HUES48 (cell line): ENCODE results near the gene IGSF9B.

Experiments used
- H3K27ac ChIP-seq: one replicate; pipeline ENCODE4 v1.7.0; 2013; ENCODE audit warnings: low read depth, low read length, inconsistent platforms
- H3K27me3 ChIP-seq: 2 replicates; pipeline ENCODE4 v1.6.1; 2013; ENCODE audit warnings: mild to moderate bottlenecking, low read length; ENCODE audit not compliant: control insufficient read depth, insufficient read depth
- H3K36me3 ChIP-seq: 2 replicates; pipeline ENCODE4 v1.6.1; 2013; ENCODE audit warnings: low read length; ENCODE audit not compliant: control insufficient read depth, insufficient read depth
- H3K4me1 ChIP-seq: 2 replicates; pipeline ENCODE4 v1.6.1; 2013; ENCODE audit warnings: mild to moderate bottlenecking, low read length; ENCODE audit not compliant: control insufficient read depth, insufficient read depth
- H3K4me3 ChIP-seq: 2 replicates; pipeline ENCODE4 v1.5.1; 2013; ENCODE audit warnings: mild to moderate bottlenecking, low read depth, low read length
- H3K9ac ChIP-seq: 2 replicates; pipeline ENCODE4 v1.6.1; 2013; ENCODE audit warnings: mild to moderate bottlenecking, low read depth, low read length, moderate library complexity
- H3K9me3 ChIP-seq: 2 replicates; pipeline ENCODE4 v1.6.1; 2013; ENCODE audit warnings: low read length; ENCODE audit not compliant: control insufficient read depth, insufficient read depth

IGSF9B gene

DNA sequence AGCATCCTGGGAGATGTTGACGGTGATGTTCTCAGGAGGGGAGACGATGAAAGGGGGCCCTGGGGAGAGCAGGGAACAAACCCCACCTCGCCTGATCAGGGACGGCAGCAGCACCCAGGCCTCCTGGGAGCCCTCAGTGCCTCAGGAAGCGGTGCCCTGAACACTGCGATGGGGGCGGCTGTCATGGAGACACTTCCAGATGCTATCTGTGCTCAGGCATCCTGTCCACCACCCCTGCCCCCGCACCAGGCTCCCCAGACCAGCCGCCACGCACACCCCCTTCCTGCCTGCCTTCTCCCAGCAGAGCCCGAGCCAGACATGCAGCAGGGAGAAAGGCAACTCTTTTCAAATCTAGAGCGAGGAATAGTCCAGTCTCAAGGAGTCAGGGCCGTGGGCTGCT, 20.6 kb downstream of the IGSF9B start:
- H3K36me3 ChIP-seq = peaks cover 75% of the 10 kb centered on the region
- H3K4me1 ChIP-seq = no peaks in the 10 kb centered on the region
- H3K9me3 ChIP-seq = no peaks in the 10 kb centered on the region
- no peaks in the 10 kb centered on the region for H3K27me3 ChIP-seq
- H3K9ac ChIP-seq = no peak overlapping the region
- no peak overlapping the region for H3K27ac ChIP-seq
- no peak overlapping the region for H3K4me3 ChIP-seq

DNA sequence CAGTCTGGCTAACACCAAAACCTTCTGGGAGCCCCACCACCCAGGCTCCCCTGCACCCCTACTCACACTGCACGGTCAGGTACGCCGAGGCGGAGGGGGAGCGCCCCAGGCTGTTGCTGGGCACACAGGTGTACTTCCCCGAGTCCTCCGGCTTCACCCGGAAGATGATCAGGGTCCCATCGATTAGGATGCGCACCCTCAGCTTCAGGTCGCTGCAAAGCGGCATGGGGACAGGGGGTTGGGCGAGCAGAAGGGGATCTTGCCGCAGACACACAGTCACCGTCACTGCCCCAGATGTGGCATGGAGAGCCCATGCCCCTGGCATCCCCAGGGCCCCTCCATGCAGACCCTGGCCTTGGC, 21.2 kb downstream of the IGSF9B start:
- no peaks in the 10 kb centered on the region for H3K27me3 ChIP-seq
- H3K27ac ChIP-seq = no peak overlapping the region
- no peaks in the 10 kb centered on the region for H3K9me3 ChIP-seq
- peaks cover 72% of the 10 kb centered on the region for H3K36me3 ChIP-seq
- H3K4me1 ChIP-seq = no peaks in the 10 kb centered on the region; the same call in 1 of the 2 replicates
- no peak overlapping the region for H3K9ac ChIP-seq
- H3K4me3 ChIP-seq = no peak overlapping the region

DNA sequence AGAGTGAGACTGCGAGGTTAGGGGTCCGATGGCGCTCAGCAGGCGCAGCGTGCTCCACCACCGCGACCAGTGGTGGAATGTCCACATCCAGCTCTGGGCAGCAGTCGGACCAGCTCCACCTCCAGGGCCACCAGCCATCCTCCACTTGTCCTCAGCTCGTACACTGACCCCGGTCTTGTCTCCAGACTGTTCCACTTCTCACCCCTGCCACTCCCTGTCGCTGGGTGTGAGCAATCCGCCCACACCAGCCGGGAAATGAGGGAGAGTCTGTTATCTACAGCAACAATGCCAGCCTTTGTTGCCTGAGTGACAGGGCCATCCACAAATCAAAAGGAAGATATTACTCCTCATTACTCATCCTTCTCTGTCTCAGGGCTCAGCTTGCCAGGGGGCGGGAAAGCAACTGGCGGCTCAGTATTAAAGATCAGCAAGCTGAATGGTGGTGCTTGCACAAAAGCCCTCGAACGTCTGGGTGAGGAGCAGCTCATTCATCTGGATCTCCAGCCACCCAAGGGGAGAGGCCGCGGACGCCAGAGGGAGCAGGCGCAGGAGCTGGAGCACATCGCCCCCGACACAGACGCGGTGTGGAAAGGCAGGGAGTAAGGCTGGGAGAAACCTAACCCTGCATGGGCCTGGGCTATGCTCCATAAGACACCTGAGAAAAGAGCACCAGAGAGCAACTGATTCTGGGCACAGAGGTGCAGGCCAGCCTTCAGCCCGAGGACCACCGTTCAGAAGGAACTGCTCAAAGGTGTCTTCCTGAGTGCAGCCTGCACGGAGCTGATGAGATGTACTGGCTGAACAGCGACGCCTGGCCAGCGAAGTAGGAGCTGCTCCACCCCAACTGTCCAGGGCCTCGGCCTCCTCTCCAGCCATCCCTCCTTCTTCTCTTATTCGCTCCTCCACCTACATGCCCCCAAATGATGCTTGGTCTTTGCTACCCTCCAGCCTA, 21.9 kb downstream of the IGSF9B start:
- H3K9me3 ChIP-seq = no peaks in the 10 kb centered on the region
- no peaks in the 10 kb centered on the region for H3K27me3 ChIP-seq
- no peak overlapping the region for H3K9ac ChIP-seq

DNA sequence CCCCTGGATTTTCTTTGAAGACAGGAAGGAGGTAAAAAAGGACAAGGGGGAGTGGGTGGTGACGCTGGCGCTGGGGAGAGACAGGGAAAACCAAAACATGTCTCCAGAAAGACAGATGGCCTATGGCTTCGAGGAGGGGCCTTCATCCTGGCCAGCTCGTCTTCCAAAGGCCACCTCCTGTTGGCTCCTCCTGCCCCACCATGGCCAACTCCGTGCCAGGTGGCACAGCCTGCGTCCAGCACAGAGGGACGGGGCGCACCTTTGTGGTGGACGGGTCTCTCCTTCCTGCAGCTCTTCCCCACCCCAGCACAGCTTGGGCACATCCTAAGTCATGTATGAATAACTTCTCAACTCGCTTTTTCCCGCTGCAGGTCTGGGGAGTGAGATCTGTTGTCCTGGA, 22.7 kb downstream of the IGSF9B start:
- H3K27ac ChIP-seq = no peak overlapping the region
- no peak overlapping the region for H3K9ac ChIP-seq
- no peak overlapping the region for H3K4me3 ChIP-seq
- H3K27me3 ChIP-seq = no peaks in the 10 kb centered on the region
- no peaks in the 10 kb centered on the region for H3K9me3 ChIP-seq
- H3K36me3 ChIP-seq = peaks cover 78% of the 10 kb centered on the region
- no peaks in the 10 kb centered on the region; the same call in 1 of the 2 replicates for H3K4me1 ChIP-seq

More for the DNA sequence above, 21.9 kb downstream of the IGSF9B start:
- Histone ChIP-seq H3K36me3 (peaks cover 78% of the 10 kb centered on the region), H3K4me1 (no peaks in the 10 kb centered on the region; the same call in 1 of the 2 replicates), H3K27ac (no peak overlapping the region), H3K4me3 (no peak overlapping the region)

DNA sequence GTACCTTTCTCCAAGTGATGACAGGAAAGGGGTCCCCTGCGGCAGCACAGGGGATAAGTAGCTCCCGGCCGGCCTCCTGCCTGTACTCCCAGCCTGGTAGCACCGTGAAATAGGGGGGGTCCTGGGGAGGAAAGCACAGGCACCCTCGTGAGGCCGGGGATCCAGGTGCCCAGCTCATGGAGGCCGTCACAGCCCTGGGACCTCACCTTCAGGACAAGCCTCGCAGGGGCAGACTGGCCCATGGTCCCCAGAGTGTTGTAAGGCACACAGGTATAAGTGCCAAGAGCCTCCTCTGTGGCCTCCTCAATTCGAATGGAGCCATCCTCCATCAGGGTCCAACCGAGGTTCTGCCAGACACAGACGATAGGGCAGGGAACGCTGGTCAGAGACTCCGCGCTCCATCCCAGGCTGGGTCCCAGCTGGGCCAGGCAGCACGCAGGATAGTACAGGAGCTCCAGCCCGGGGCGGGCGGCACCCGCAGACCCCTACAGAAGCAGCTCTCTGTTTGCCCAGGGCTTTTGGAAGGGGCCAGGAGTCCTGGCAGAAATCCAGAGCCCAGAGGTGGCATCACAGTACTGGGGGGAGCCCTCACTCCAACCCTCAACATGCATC, 25.2 kb downstream of the IGSF9B start:
- no peaks in the 10 kb centered on the region for H3K27me3 ChIP-seq
- H3K4me3 ChIP-seq = no peak overlapping the region
- no peak overlapping the region for H3K27ac ChIP-seq
- no peaks in the 10 kb centered on the region; the same call in 1 of the 2 replicates for H3K4me1 ChIP-seq
- H3K36me3 ChIP-seq = peaks cover 63% of the 10 kb centered on the region
- no peaks in the 10 kb centered on the region for H3K9me3 ChIP-seq
- no peak overlapping the region for H3K9ac ChIP-seq

DNA sequence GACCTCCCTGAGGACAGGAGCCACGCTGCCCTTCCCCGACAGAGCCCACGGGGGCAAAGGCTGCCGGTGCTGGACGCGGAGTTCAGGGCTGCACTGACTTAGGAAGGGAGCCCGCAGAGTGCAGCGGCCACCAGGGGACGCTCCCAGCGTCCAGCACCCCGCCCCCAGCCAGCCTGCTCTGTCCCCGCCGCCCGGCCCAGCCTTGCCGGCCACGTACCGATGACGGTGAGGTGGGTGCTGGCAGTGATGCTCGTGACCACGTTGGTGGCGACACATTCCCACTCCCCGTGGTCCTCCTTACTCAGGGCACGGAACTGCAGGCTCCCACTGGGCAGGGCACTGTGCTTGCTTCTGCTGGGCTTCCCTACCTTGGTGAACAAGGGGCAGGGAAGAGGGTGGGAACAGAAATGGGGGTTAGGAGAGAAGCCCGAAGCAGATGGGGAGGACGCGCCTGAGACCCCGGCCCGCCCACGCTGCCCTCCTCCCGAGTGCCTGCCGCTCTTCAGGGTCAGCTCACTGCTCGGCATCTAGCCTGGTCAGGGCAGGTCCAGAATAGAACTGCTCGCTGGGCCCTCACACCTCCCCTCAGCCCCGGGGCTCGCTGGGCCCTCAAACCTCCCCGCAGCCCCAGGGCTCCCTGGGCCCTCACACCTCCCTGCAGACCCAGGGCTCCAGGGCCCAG, 25.9 kb downstream of the IGSF9B start:
- H3K36me3 ChIP-seq = peaks cover 64% of the 10 kb centered on the region
- H3K9ac ChIP-seq = no peak overlapping the region
- H3K9me3 ChIP-seq = no peaks in the 10 kb centered on the region
- H3K4me3 ChIP-seq = no peak overlapping the region
- no peaks in the 10 kb centered on the region for H3K27me3 ChIP-seq
- H3K27ac ChIP-seq = no peak overlapping the region
- no peaks in the 10 kb centered on the region; the same call in 1 of the 2 replicates for H3K4me1 ChIP-seq

DNA sequence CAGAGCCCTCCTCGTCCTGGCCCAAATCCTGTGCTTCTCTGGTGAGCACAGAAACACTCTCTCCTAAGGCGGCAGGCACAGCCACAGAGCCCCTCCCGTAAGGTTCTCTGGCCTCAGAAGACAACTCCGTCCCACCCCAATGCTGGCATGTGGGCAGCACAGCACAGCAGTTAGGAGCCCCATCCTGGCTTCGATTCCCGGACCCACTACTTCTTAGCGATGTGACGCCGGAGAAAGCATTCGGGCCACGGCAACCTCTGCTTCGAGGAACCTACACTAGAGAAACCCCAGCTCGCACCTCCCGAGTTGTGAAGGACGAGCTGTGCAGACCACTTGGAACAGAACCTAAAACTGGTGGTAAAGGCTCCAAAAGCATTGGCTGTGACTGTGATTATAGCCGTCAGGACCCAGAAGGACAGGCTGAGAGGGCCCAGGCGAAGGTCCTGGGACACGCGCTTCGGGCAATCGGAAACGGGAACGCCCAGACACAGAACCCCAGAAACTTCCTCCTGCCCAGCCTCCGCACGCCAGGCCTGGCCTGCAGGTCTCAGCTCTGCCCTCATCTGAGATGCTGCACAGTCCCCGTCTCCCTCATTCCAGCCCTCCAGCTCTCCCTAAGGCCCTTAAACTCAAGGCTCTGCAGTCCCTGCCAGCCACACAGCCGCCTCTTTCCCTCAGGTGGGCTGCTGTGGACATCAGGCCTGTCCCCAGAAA, 26.6 kb downstream of the IGSF9B start:
- Histone ChIP-seq H3K4me1 (no peaks in the 10 kb centered on the region; the same call in 1 of the 2 replicates), H3K9me3 (no peaks in the 10 kb centered on the region), H3K27me3 (no peaks in the 10 kb centered on the region), H3K9ac (no peak overlapping the region), H3K36me3 (peaks cover 64% of the 10 kb centered on the region), H3K27ac (no peak overlapping the region), H3K4me3 (no peak overlapping the region)

DNA sequence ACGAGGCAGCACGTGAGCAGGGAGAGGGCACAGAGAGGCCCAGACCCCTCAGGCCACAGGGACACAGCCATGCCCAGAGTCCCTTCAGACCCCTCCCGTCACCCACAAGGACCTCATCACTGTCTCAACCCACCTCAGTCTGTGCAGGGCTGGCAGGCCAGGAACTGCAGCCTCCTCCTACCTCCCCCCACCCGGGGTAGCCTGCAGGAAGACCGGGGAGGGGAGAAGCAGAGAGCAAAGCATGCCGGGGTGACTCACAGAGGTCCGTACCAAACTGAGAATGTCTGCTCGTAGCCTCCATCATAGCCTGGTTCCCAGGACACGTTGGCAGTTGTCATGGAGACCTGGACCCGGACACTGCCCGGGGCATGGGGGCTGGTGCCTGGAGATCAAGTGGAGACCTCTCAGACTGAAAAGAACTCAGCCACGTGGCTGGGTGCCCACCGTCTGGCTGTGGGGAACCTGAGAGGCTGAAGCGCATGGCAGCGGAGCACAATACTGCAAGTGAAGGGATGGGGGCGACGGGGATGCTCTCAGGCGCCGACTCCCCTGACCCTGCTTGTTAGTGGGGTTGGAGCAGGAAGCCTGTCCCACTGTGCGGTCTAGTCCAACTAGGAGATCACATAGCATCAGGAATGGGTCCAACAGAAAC, 27.2 kb downstream of the IGSF9B start:
- no peak overlapping the region for H3K9ac ChIP-seq
- no peaks in the 10 kb centered on the region; the same call in 1 of the 2 replicates for H3K4me1 ChIP-seq
- H3K27me3 ChIP-seq = no peaks in the 10 kb centered on the region
- no peak overlapping the region for H3K27ac ChIP-seq
- H3K36me3 ChIP-seq = peaks cover 64% of the 10 kb centered on the region
- H3K4me3 ChIP-seq = no peak overlapping the region
- no peaks in the 10 kb centered on the region for H3K9me3 ChIP-seq

DNA sequence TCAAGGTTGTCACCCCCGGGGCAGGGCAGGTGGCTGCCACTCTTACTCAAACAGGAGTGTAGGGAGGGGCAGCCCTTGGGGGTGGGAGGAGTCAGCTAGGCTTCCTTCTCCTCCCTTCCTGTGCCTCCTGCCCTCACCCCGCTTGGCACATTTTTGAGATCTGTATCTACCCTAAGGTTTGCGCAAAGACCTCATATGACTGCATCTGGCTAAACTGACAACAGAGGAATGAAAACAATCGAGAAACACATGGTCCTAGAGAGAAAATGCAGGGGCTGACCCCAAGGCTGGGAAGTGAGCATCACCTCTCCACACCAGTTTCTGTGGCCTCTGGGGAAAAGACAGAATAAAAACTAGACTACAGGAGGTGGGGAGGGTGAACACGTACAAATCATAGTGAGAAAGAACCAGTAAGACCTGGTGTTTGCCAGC, 28.1 kb downstream of the IGSF9B start:
- no peak overlapping the region for H3K9ac ChIP-seq
- H3K4me3 ChIP-seq = no peak overlapping the region
- no peaks in the 10 kb centered on the region; the same call in 1 of the 2 replicates for H3K4me1 ChIP-seq
- H3K27me3 ChIP-seq = no peaks in the 10 kb centered on the region
- peaks cover 64% of the 10 kb centered on the region for H3K36me3 ChIP-seq
- H3K27ac ChIP-seq = no peak overlapping the region
- no peaks in the 10 kb centered on the region for H3K9me3 ChIP-seq
